GM21619 (cell line): Measurements from ENCODE around the gene C9orf43.
"Not testable (repeated sequence)": the region's sequence is repeated elsewhere in the genome, so short reads cannot be mapped to it uniquely, and the experiment has no call there.

ENCODE experiments used
- ATAC-seq: cut with Tn5 transposase; IDR thresholded peaks from one replicate; pipeline ENCODE4 v1.9.1; 2021; ENCODE audit not compliant: unreplicated experiment

Gene C9orf43

GRCh38 chr9:113380869-113381378, 29.6 kb upstream of the C9orf43 start:
- peak; percentile 75 for ATAC-seq

DNA sequence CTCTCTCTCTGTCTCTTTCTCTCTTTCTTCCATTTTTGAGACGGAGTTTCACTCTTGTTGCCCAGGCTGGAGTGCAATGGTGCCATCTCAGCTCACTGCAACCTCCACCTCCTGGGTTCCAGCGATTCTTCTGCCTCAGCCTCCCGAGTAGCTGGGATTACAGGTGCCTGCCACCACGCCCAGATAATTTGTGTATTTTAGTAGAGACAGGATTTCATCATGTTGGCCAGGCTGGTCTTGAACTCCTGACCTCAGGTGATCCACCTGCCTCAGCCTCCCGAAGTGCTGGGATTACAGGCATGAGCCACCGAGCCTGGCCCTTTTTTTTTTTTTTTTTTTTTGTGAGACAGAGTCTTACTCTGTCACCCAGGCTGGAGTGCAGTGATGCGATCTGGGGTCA, 29.1 kb upstream of the C9orf43 start:
- not testable (repeated sequence) for ATAC-seq

GRCh38 chr9:113381909-113382411, 28.6 kb upstream of the C9orf43 start:
- ATAC-seq = no peak

DNA sequence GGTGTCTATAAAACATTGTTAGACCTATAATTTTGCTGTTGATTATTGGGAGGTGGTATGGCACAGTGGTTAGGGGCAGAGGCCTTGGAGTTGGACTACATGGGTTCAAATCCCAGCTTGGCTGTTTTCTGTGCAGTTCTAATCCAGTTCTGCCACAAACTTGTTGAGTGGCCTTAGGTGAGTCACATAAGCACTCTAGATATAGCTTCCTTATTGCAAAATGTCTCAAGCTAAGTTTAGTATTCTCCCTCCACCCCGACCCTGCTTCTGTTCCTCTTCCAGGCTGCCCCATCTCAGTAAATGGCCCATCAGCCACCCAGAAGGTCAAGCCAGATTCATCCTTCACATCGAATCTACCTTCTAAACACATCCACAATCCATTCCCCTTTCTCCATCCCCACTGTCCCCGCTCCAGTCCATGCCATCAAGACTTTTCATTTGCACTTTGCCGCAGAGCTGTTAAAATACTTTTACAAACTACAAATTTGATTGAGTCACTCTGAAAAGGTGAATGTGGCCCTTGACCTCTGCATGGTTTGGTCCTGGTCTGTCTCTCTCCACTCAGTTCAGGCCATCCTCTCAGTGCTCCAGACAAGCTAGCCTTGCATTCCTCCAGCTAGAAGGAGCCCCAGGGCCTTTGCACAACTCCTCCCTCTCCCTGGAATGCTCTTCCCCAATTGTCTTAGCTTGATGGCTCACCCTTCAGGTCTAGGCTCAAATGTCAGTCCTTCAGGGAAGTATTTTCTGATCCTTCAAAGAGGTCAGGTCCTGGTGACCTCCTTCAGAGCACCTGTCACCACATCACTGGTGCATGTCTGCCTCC, 23.8 kb upstream of the C9orf43 start:
- ATAC-seq = no peak

GRCh38 chr9:113387560-113388230, 22.9 kb upstream of the C9orf43 start:
- no peak for ATAC-seq

DNA sequence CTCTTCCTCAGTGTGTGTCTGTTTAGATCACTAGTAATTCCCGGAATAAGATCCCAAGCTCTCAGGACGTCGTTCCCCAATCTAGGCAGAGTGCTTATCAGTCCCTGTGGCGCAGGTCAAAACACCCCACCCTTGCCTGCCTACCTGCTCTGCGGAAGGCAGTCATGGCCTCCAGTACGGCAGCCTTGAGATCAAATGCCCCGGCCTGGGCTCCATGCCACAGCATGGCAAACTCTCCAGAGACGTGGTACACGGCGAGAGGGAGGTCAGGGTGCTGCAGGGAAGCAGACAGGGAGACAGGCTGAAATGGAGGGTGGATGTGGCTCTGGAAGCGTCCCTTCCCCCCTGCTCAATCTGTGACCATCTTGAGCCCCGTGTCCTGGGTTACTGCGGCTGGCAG, 21.7 kb upstream of the C9orf43 start:
- ATAC-seq = no peak

GRCh38 chr9:113389451-113389850, 21.1 kb upstream of the C9orf43 start:
- ATAC-seq = no peak

- ATAC-seq = no peak
Observed at GRCh38 chr9:113390192-113390960, 20.2 kb upstream of the C9orf43 start.

GRCh38 chr9:113391917-113392316, 18.6 kb upstream of the C9orf43 start:
- no peak for ATAC-seq

- ATAC-seq = no peak
Observed at GRCh38 chr9:113393281-113393680, 17.3 kb upstream of the C9orf43 start.

DNA sequence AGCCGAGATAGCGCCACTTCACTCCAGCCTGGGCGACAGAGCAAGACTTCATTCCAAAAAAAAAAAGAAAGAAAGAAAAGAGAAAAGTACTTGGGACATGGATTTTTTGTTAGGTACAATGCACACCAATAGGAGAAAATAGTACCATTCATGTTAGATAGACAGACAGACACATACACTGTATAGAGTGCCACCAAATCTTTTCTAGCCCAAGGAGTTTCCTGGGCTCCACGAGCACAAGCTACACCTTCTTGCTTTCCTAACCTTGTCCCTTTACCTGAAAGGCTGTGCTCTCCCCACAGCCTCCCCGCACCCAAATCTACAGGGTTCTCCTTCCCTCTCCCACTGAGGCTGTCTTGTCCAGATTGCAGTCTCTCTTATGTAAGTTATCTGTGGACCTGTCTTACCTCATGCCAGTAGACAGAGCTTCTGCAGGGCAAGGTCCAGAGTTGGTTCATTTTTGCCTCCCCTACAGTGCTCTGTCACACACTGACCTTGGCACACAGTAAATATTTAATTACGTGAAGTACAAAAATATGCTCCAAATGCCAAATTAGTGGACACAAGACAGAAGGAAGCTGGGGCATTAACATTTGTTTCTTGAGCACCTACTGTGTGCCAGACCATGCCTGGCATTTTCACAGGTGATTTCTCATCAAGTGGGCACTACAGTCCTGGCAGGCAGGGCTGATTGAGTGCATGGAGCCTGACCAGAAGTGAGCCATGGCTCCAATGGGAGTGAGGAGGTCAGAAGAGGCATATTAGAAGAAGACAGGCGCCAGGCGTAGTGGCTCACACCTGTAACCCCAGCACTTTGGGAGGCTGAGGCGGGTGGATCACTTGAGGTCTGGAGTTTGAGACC, 15.3 kb upstream of the C9orf43 start:
- ATAC-seq = no peak

GRCh38 chr9:113397203-113397631, 13.3 kb upstream of the C9orf43 start:
- no peak for ATAC-seq

DNA sequence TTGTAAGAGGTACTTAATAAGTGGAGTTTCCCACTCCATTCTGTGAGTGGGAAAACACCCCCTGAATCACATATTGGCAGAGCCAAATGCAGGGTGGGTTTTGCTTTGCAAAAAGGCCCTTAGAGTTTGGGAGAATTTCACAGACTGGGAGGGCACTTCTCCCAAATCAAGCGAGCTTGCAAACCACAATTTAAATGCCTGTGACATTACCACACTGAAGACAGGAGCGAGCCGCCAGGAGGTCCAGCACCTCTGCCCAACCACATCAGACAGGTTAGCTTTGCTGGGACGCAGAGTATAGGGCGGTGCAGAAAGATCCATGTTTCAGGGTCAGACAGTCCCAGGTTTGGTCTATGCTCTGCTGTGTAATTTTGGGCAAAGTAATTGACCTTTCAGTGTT, 11.8 kb upstream of the C9orf43 start:
- no peak for ATAC-seq

- no peak for ATAC-seq
Observed at GRCh38 chr9:113399646-113400200, 10.8 kb upstream of the C9orf43 start.

- ATAC-seq = peak; percentile 97
Observed at GRCh38 chr9:113401027-113401792, 9.3 kb upstream of the C9orf43 start, which contains the start of gene ALAD. TSS of gene ALAD (minus strand) at chr9:113401284. CDS start at chr9:113393559, 7,725 bp downstream.

- no peak for ATAC-seq
Observed at GRCh38 chr9:113403646-113404045, 6.9 kb upstream of the C9orf43 start.

GRCh38 chr9:113406353-113406752, 4.2 kb upstream of the C9orf43 start:
- ATAC-seq = not testable (repeated sequence)

DNA sequence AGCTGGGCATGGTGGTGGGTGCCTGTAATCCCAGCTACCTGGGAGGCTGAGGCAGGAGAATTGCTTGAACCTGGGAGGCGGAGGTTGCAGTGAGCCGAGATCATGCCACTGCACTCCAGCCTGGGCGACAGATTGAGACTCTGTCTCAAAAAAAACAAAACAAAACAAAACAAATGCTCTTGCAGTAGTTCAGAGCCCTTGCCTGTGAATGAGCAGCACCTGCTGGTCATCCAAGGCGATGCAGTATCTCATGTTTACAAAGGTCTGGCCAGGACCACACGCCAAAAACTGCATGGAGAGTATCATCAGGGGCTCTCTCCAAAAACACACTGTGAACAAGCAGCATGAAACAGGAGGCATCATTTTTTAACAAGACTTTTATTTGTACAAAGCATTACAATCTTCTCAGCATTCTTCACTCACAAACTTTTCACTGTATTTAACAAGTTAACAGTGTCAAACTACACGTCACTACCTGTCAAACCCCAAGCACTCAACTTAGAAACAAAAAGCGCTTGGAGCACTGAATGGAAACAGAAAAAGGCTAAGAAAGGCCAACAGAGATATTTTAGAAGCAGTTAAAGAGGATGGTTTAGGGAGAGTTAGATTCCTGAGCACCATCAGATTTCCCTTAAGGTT, 3.6 kb upstream of the C9orf43 start:
- ATAC-seq = peak; percentile 34

DNA sequence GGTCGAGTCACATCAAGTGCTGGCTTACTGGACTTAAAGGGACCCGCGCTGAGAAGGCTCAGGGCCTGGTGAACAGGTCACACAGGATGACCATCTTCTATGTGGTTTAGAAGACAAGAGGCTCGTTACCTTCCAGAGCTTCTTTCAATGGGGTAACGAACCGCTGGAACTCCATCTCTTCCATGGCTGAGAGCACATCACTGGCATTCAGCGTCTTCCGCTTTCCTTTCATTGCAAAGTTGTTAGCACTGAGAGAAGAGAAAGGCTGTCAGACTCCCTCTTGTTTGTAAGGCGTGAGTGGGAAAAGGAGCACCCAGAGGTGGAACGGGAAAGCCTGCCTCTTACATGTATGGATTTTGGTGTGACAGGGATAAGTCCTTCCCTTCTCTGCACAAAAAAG, 1.1 kb upstream of the C9orf43 start:
- ATAC-seq = no peak
